CD4-positive, alpha-beta T cell treated with Interleukin-15 for 4 hours (primary cell): Measurements from ENCODE around the gene WNK2.
"Not testable (repeated sequence)": the region's sequence is repeated elsewhere in the genome, so short reads cannot be mapped to it uniquely, and the experiment has no call there.

Source experiments
- DNase-seq: peaks from one replicate; pipeline ENCODE4 v3.0.0-alpha.2; 2020; ENCODE audit warnings: low spot score

The WNK2 gene

GRCh38 chr9:93308158-93308602 lies 124.2 kb downstream of the WNK2 start:
- DNase-seq, result no peak

GRCh38 chr9:93308676-93309075 lies 124.7 kb downstream of the WNK2 start:
- DNase-seq, result no peak

DNA sequence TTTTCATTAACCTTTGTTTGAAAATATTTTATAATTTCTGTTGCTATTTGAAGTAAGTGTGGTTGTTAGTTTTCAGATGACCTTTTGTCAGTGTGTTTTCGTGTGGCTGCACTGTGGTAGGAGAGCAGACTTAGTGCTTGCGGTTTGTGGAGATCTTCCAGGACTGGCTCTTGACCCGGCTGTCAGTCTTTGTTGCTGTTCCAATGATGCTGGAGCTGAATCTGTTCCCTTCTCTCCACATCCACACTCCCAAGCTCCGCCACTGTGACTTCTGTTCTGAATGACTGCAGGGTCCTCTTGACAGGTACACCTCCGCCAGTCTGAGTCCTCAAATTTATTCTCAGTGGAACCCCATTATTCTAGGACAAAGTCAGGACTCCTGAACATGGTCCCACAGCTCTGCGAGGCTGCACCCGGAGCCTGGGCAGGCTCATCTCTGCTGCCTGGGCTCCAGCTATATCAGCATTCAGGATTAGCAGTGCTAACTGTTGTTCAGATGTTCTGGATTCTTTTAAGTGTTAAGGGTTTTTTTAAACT lies 126.0 kb downstream of the WNK2 start:
- no peak for DNase-seq

DNA sequence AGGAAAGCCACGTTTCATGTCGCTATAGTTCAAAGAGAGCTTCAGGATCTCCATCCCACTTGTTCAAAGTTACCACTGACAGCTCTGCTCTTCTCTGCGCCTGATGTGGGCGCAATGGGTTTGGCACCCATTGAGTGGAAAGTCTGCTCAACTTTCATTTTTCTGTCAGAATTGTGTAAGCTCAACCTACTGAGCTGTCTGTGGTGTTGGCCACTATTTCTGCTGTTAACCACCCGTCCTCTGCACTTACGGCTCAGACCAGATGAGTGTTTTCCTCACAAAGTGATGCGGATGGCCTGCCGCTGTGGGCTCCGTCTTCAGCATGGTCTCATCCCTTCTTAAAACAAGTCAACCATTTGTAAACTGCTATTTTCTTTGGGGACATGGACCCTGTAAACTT lies 131.2 kb downstream of the WNK2 start:
- no peak for DNase-seq

GRCh38 chr9:93315960-93316359 lies 132.0 kb downstream of the WNK2 start:
- no peak for DNase-seq

- DNase-seq, result no peak
Observed at GRCh38 chr9:93316726-93317494, 133.0 kb downstream of the WNK2 start.

DNA sequence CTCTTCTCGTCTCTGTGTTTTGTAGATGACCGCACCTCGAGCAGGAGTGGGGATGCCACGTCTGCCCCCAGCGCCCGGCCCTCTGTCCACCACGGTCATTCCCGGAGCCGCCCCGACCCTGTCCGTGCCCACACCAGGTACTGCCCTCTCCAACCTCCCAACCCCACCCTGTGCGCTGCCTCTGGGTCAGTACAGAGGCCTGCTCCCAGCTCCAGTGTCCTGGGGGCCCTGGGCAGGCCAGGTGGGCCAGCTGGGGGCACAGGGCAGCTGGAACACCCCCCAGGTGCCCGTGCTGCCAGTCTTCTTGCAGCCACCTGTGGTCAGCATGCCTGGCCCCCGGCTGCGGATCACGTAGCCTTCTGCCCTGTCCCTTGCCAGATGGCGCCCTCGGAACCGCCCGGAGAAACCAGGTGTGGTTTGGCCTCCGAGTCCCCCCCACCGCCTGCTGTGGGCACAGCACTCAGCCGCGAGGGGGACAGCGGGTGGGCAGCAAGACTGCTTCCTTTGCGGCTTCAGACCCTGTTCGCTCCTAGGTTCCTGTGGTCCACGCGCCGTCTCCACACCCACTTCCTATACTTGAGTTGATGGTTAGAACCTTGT lies 133.7 kb downstream of the WNK2 start:
- no peak for DNase-seq

- no peak for DNase-seq
Observed at GRCh38 chr9:93318480-93318879, 134.5 kb downstream of the WNK2 start.

DNA sequence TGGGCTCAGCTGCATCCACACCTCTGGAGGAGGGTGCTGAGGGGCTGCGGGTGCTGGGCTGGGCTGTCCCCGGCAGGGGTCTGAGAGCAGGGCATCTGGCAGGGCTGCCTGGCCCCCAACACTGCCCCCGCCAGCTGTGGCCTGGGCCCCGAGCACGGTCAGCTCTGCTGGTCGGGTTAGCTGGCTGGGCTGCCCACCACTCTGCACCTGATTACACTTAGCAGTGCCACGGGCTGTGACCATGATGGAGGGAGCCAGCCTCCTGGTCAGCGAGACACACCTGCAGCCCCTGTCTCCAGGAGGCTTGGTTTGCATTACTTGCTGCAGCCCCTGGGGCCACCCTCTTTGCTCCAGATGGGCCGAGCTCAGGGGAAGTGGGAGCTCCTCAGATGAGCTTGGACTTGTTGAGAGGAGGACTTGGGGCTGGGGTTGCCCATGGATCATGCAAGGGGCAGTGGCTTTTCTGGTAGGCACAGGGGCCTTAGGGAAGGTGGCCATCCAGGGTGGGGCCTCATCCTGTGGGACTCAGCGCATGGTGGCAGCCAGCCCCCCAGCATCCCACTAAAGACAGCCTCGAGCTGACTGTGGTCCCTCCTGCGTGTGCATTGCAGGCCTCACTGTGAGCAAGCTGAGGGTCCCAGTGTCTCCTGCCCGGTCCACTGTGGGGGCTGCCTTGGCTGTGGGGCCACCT lies 135.5 kb downstream of the WNK2 start:
- no peak for DNase-seq

- no peak for DNase-seq
Observed at GRCh38 chr9:93319992-93320500, 136.1 kb downstream of the WNK2 start.

DNA sequence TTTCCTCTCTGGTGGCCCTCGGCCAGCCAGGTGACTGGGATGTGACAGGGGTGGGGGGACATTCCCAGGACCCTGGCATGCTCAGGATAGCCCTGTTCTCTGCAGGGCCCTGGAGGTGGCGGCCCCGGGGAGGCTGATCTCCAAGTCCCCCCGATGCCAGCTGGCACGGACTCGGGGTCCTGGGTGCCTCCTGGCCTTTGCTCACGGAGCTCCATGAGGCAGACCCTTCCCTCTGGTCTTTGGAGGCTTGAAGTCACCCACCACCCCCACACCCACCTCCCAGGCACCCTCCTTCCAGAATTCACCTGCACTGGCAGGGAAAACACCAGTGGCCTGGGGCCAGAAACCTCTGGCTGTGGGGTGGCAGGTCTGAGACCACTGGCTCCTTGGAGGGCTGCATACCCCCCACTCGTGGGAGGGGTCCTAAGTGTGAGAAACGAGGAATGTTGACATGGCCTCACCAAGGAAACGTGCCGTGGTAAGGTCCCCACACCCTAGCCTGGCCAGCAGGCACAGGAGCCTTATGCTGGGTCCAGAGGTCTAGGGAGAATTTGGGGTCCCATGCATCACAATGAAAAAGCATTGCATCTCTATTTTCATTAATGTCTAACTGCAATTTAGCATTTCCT lies 136.8 kb downstream of the WNK2 start:
- no peak for DNase-seq

DNA sequence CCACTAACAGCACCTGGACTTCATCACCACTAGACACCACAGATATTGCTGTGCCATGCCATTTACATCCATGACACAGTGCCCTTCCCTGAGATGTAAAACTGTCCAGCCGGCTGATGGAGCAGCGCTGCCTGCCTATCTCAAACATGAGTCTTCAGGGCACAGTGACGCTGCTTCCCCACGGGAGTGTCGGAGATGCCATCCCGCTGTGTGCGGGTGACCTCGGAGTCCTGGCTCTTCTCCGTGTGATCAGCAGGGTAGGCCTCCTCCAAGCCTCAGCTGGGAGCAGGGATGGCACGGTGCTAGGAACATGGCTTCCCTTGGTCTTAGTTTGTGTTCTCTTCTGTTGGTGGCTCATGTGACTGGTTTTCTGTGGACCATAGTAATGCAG lies 137.3 kb downstream of the WNK2 start:
- DNase-seq, result no peak

DNA sequence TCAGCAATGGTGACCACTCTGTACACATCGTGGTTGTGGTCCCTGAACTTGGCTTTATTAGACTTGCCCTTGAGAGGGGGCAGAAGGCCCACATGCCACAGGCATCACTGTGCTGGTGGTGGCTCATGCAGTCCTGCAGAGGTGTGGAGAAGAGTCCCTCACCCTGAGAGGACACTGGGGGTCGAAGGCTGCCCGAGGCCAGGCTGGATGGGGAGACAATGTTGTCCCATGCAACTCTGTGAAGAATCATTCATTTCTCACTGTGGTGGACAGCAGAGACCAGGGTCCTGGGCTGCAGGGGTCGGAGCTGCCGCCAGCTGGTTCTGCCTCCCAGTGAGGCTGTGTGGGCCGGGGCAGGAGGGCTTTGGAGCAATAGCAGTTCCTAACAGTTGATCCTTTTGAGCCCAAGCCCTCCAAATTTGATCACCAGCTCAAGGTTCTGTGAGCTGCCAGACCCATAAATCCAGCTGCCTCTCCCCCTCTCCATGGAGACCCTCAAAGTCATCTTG lies 139.6 kb downstream of the WNK2 start:
- not testable (repeated sequence) for DNase-seq

GRCh38 chr9:93324191-93324834 lies 140.4 kb downstream of the WNK2 start:
- no peak for DNase-seq

DNA sequence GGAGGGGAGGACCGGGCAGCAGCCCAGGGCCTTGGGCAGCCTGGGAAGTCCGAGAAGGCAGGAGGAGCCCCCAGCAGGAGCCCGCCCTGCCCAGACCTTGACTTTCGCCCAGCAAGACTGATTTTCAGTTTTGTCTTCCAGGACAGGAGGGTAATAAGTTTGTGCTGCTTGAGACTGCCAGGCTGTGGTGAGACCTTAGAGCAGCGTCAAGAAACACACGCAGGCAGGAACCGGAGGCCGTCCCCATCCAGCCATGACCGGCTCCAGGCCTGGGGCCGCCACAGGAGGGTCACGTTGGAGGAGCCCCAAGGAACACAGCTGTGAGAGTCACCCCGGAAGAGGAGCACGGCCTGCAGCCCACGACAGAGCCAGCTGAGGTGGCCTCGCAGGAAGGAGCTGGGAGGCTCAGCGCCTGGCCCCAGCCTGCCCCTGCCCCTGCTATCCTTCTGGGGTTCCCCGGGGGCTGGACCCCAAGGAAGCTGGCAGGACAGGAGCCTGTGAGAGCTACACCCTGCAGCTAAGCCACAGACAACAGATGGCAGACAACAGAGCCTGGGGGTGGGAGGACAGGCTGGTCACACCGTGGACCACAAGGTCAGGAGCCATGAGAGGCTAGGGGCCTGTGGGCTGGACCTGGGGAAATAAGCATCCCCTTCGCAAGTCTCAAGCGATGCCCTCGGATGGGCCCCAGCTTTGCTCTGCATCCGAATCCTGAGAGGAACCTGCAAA lies 141.5 kb downstream of the WNK2 start:
- DNase-seq, result no peak

DNA sequence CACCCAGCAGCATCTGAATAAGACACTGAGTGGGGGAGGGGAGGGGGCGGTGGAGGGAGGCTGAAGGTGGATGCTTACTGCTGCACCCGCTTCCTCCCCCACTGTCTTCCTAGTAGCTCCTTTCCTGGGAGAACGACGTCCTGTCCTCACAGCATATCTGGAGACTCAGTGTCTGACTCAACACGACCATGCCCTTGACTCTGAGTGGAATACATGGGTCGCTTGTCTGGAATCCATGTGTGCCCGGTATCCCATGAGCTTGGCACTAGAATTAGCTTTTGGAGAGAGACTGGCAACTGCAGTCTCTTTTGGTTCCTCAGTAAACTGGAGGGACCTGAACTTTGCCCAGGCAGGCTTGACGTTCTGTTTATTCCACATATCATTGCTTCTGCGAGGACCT lies 142.1 kb downstream of the WNK2 start:
- no peak for DNase-seq

DNA sequence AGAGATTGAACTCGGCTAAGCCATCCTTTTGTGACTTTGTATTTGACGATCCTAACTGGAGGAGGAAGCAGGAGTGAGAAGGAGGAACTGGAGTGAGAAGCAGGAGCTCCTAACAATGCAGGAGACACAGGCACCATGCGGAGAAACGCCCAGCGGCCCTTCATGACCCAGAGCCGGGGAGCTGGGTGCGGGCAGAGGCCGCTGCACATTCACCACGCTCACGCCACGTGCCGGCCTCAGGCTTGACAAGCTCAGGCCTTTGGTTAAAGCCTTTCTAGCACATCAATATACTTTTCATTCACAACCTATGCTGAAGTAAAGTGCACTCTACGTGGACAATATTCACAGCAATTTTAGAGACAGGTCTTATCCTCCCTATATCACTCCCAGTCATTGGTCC lies 142.7 kb downstream of the WNK2 start:
- no peak for DNase-seq

GRCh38 chr9:93329629-93330280 lies 145.8 kb downstream of the WNK2 start:
- DNase-seq, result no peak

DNA sequence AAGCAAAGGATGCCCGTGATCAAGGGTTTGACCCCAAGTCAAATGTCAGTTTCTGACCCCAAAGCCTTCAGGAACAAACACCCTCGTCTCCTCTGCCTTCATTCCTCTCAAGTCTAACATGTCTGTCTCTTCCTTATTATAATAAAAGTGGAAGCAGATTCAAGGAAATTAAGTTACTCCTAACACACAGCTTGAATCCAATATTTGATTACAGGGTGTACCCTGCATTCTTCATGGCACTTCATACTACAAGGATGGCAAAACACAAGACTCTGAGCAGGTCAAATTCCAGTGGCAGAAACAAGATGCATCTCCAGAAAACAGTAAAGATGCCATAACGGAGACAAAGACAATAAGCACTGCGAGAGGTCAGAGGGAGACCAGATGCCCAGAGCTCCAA lies 148.4 kb downstream of the WNK2 start:
- no peak for DNase-seq

- no peak for DNase-seq
Observed at GRCh38 chr9:93336720-93337119, 152.8 kb downstream of the WNK2 start.
